GM10847 (cell line): ENCODE measurements around the gene SORL1-AS1.

ENCODE experiments used
- POLR2A ChIP-seq: IDR thresholded peaks from 2 replicates; pipeline ENCODE4 v1.6.1; 2011; ENCODE audit not compliant: insufficient read length; ENCODE audit errors: extremely low read depth

Gene SORL1-AS1

DNA sequence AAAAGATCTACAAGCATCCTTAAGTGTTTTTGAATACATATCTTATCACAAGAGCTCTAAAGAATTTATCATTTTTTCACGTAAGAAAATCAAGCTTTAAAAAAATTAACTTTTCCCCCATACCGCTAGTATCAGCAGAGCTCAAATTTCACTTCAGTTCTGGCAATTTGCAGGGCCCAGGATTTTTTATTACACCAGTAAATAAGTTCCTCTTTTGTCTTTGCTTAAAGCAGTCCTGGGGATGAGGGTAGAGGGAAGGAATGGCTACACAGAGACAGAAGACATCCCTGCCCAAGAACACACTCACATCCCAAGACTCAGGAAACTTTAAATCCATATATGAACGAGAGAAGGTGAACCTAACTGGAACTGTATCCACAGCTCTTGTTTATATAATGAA lies 23.2 kb downstream of the SORL1-AS1 start:
- no peak for TF ChIP-seq POLR2A

DNA sequence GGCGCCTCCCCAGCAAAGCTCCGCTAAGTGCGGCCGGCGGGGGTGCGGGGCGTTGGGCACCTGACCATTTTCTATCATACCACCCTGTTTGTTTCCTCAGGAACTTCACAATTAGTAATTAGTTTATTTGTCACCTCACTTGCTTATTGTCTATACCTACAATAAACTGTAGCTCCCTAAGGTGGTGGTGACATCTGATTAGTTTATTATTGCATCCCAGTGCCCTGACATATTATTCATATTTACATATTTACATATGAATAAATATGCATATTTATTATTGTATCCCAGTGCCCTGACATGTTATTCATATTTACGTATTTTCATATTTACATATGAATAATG lies 25.4 kb downstream of the SORL1-AS1 start:
- TF ChIP-seq POLR2A: no peak

DNA sequence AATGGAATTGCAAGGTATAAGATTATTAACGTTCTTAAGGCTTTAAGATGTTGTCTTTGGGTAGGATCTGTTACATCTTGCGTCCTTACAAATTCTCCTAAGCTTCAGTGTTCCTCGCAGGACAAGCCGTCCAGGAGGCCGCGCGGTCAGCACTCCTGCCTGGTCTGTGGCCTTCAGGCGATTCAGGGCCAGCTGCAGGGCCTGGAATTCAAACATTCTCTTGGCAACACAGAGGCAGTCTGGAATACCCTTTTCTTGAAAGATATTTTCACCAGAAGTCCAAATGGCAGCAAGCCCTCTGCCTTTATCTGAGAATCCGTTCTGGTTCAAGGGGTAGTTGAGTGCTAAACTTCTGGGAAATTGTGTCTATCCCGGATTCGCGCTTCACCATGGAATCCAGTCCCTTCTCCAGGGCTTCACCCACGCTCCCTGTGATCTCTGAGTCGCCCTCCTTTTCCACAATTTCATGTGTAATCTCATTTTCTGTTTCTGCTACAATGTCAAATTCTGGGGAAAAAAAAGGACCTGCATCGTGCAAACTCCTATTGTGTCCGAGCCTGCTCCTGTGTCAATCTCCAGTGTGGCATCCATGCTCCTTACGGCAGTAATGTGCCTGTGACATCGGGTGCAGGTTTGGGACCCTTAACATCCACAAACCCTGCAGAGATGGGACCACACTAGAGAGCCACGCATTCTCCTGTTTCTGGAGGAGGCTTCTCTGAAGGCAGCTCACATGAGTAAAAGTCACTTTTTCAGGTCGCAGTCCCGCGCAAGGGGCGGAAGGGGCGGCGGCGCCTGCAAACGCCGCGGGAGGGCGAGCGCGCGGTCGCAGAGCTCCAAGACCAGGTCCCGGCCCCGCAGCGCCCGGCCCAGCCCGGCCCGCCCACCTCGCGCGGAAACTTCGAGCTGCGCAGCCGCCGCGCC lies 26.0 kb downstream of the SORL1-AS1 start:
- no peak for TF ChIP-seq POLR2A

DNA sequence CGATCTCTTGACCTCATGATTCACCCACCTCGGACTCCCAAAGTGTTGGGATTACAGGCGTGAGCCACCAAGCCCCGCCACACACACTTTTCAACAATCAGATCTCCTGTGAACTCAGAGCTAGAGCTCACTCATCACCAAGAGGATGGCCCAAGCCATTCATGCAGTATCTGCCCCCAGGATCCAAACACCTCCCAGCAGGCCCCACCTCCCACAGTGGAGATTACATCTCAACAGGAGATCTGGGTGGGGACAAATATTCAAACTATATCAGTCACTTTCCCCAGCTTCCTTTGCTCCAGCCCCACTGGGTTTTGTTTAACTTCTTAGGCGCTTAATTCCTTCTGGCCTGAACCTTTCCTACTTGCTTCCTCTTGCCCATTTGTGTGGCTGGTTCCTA lies 26.9 kb downstream of the SORL1-AS1 start:
- TF ChIP-seq POLR2A: no peak

DNA sequence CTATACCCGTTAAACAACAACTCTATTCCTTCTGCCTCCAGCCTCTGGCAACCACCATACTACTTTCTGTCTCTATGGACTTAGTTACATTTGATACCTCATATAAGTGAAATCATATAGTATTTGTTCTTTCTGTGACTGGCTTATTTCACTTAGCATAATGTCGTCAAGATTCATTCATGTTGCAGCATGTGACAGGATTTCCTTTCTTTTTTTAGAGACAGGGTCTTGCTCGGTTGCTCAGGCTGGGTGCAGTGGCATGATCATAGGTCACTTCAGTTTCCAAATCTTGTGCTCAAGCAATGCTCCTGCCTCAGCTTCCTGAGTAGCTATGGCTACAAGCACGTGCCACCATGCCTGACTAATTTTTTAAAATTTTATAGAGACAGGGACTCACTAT lies 30.1 kb downstream of the SORL1-AS1 start:
- no peak for TF ChIP-seq POLR2A

DNA sequence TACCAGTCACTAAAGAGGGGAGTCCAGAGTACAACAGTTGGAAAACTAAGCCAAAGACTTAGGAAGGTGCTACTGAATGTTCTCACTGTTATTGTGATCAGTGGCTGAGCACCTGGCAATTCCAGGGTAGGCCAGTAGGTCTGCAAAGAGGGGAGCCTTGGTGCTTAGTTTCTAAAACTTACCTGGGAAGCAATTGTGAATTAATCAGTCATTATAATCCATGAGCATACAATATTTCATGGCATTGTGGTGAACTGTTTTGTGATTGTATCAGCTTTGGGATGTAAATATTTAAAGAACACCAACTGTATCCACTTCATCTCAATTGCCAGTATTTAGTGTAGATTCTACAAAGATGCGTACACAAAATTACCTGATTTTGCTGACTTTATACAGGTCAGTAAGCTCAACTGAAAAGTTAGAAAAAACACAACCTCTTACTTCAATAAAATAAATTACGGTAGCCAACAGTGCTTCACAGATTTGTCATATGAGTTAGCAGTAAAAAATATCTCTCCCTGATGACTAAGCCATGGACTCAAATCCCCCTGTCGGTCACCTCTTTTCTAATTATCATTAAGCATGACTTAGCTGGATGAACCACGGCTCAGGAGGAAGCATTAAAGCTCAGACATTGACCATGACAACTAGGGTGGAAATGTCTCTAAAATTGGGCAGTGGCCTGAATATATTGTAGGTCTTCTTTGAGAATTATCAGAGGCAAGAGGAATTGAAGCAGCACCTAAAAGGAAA lies 31.4 kb downstream of the SORL1-AS1 start:
- TF ChIP-seq POLR2A: no peak

DNA sequence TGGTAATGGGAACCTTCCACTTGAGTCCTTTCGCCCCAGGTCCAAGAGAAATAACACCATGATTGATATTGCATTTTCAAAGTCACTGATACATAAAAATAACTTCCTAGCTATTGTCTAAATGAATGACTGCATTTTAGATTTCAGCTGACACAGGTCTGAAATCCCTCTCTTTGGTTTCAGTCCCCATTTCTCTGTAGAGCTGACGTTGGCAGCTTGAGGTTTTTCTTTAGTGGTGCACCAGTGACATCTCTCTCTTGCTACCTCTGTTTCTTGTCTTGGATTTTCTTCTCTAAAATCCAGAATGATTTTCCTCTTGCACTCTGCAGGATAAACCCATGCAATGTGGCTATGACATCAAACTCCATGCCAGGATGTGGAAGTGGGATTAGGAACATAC lies 32.4 kb downstream of the SORL1-AS1 start:
- no peak for TF ChIP-seq POLR2A

DNA sequence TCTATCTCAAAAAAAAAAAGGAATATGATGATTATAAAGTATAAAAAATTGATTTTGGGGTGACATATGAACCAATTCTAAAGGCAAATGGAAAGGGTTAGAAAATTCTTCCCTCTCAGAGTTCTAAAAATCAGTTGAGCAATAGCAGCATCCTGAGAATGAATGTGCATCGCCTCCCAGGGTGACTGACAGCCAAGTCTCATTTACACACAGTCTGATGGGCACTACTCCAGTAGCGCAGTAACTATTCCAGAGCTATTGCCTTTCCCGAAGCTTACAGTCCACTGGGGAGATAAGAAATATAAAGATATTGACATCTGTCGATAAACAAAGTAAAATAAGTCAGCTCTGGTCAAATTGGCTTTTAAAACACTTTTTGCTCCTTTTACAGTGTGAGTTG lies 32.9 kb downstream of the SORL1-AS1 start:
- no peak for TF ChIP-seq POLR2A

DNA sequence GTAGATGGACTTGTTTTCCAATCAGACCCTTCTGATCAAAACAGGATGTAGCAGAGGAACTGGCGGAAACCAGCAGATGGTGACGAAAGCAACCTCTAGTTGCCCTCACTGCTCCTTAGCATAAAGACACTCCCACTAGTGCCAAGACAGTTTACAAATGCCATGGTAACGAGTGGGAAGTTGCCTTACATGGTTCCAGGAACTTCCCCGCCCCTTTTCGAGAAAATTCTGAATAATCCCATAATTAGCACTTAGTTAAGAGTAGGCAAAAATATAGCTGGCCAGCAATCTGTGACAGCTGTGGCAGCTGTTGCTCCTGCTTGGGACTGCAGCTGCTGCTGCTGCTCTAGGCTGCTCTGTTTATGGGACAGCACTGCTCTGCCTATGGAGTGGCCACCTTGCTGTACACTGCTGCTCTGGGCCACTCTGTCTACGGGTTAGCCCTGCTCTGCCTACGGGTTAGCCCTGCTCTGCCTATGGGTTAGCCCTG lies 34.1 kb downstream of the SORL1-AS1 start:
- TF ChIP-seq POLR2A: no peak

DNA sequence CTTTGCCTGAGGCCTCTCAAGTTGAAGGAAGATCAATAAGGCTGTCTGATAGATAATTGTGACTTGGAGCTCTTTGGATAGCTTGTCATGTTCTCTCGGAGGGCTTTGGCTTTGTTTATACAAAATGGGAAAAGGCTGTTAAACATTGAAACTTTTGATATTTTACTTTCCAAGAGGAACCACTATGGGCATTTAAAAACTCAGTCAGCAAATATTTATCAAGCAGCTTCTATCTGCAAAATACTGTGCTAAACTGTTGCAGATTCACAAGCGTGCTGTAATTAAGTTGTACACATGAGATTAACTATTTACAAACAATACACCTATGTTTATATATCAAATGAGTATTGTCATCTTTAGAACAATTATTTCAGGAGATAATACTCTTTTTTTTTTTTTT lies 35.2 kb downstream of the SORL1-AS1 start:
- TF ChIP-seq POLR2A: no peak

DNA sequence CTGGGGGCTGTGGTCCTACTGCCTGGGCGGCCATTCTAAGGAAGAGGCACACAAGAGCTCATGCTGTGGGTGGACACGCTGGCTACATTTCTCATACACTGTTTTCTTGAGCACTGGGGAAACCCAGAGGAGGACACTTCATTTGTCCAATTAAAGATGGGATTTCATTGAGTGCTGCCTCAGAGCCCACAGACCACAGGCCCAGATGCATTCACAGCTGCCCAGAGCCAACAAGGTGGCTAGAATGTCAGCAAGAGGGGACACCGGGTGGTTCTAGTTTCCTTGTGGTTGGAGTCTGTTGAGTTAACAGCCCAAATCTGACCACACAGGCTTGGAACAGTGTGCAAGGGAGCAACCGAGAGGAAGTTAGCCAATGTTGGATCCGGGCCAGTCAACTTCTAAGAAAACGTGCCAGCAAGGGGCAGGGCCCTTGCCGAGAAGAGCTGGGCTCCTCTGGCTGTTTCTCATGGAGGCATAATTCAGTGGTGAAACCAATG lies 35.7 kb downstream of the SORL1-AS1 start:
- TF ChIP-seq POLR2A: no peak

DNA sequence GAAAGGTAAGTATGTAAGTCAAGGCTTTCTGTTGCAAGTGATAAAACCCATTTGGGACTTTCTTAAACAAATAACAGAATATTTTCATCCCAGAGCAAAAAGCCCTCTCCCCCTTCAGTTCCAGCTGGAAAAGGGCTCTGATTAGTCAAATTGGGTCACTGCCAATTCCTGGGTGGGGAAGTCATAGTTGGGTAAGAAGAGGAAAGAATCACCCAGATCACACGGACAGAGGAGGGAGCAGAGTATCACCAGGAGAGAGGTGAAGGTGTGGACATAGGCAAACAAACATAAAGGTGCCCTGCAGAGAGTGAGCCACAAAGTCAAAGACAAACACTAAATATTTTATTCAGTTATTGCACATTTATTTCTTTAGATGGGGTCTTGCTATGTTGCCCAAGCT lies 36.9 kb downstream of the SORL1-AS1 start:
- TF ChIP-seq POLR2A: no peak

DNA sequence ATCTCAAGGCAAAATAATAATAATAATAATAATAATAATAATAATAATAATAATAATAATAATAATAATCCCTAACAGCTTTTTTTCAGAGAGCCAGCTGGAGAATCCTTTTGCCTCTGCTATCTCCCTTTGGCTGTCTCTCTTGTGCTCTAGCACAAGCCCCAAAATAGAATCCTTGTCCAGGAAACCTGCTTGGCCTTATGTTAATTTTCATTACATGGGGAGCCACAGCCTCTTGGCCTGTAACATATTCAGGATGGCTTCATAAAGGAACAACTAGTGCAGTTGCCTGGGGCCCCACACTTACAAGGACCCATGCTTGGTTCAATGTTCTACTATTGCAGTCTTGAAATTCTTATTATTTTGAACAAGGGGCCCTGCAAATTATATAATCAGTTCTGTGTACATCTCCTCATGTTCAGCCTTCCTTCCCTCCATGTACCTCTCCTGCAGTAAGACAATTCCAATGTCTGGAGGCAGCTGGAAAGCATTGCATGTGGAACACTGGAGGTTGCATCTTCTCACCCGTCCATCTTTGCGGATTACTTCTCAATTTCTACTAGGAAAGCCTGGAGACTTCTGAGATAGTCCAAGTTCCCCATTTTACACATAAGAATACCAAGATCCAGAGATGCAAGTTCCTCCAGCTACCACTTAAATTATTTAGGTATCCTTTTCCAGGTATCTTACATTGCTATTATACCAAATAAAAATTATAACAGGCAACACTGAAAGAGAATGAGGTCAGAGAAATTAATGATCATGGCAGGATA lies 38.4 kb downstream of the SORL1-AS1 start:
- no peak for TF ChIP-seq POLR2A

DNA sequence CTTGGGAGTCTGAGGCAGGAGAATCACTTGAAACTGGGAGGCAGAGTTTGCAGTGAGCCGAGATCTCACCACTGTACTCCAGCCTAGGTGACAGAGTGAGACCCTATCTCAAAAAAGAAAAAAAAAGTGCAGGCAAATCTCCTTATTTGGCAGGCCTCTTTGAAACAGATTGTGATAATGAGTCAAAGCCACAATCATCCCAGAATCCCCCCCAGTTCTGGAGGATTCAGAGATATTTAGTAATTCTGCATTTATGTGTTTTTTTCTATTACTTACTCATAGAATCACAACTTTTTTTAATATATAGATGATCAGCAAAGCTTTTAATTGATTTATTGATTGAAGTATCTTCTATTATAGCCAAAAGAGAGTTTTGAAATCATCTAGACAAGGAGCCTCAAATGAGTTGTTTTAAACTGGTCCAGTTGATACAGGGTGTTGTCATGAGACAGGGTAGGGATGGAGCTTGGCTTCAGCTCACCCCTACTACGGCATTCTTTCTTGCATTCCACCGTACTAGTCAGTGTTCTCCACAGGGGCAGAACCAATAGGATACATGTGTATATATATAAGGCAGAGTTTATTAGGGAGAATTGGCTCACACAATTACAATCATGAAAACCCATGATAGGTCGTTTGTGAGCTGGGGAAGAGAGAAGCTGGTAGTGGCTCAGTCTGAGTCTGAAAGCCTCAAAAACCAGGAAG lies 39.9 kb downstream of the SORL1-AS1 start:
- TF ChIP-seq POLR2A: no peak
